Smooth muscle cell (in vitro differentiated cells): ENCODE measurements around the gene SLC6A7. TPM values are rescaled to one million over a fixed set of nuclear protein-coding genes. Genes with fewer than 3 reads are reported as not detected.
A peak's percentile ranks its signal among the peaks of the same experiment; 100 is the strongest.

Experiments
- DNase-seq: peaks from one replicate; lab custom pipeline; 2025; ENCODE audit not compliant: unreplicated experiment; lab: John Stamatoyannopoulos, UW
- H2AFZ ChIP-seq: fragments of 200-600 bp; sonication (generic); 2 replicates; pipeline ENCODE4 v1.6.0; 2016; ENCODE audit warnings: antibody characterized with exemption, low read depth, mild to moderate bottlenecking
- H3F3A ChIP-seq: fragments of 200-600 bp; sonication (generic); 2 replicates; pipeline ENCODE4 v1.6.0; 2017; ENCODE audit warnings: antibody characterized with exemption, low read depth
- H3K27ac ChIP-seq: fragments of 200-600 bp; sonication (generic); 2 replicates; pipeline ENCODE4 v1.5.1; 2016; ENCODE audit warnings: low read depth, mild to moderate bottlenecking
- H3K27me3 ChIP-seq: fragments of 200-600 bp; sonication (generic); 2 replicates; pipeline ENCODE4 v1.6.1; 2016; ENCODE audit warnings: low read depth, mild to moderate bottlenecking
- H3K36me3 ChIP-seq: fragments of 200-600 bp; sonication (generic); 2 replicates; pipeline ENCODE4 v1.5.1; 2016; ENCODE audit warnings: low read depth
- H3K4me1 ChIP-seq: fragments of 200-600 bp; sonication (generic); 2 replicates; pipeline ENCODE4 v1.5.1; 2016; ENCODE audit warnings: low read depth
- H3K4me2 ChIP-seq: fragments of 200-600 bp; sonication (generic); 2 replicates; pipeline ENCODE4 v1.6.0; 2016; ENCODE audit warnings: mild to moderate bottlenecking
- H3K4me3 ChIP-seq: fragments of 200-600 bp; sonication (generic); 2 replicates; pipeline ENCODE4 v1.5.1; 2016; ENCODE audit warnings: mild to moderate bottlenecking
- H3K79me2 ChIP-seq: fragments of 200-600 bp; sonication (generic); 2 replicates; pipeline ENCODE4 v1.6.0; 2016; ENCODE audit warnings: low read depth, mild to moderate bottlenecking
- H3K9ac ChIP-seq: fragments of 200-600 bp; sonication (generic); 2 replicates; pipeline ENCODE4 v1.6.0; 2016; ENCODE audit warnings: low read depth
- H3K9me3 ChIP-seq: fragments of 200-600 bp; sonication (generic); replicated peaks from 2 replicates; pipeline ENCODE4 v1.5.1; 2016; ENCODE audit warnings: low read depth
- H4K20me1 ChIP-seq: fragments of 200-600 bp; sonication (generic); 2 replicates; pipeline ENCODE4 v1.6.0; 2016; ENCODE audit warnings: low read depth
- WGBS: methylation state at CpG from one replicate; pipeline ENCODE4 v1.1.7; 2016; ENCODE audit warnings: low lambda C conversion rate; 5-methylcytosine and 5-hydroxymethylcytosine counted together
- polyA plus RNA-seq: library from polyadenylated mRNA; unstranded; fragments of >200 nt; fragmentation: Nextera tagmentation; extraction: Ambion mirVana; gene quantifications from 2 replicates; pipeline ENCODE4 v1.2.1, GENCODE V29; 2016
- total RNA-seq: library from RNA; depleted of rRNA; stranded (reverse); fragments of >200 nt; gene quantifications from 2 replicates; pipeline ENCODE4 v1.2.3, GENCODE V29; 2014
- TF ChIP-seq, protein P1 (sequence below): fragments of 200-600 bp; sonication (generic); IDR thresholded peaks from 2 replicates; pipeline ENCODE4 v1.5.1; 2017; ENCODE audit warnings: borderline replicate concordance, mild to moderate bottlenecking, antibody characterized with exemption; ENCODE audit not compliant: insufficient read depth, poor library complexity, severe bottlenecking

Gene SLC6A7
- not detected in 2 replicates for total RNA-seq
- polyA plus RNA-seq = 0.10 TPM in 1 of 2 replicates, not detected in the other

GRCh38 chr5:150189728-150190502 is at the start of gene SLC6A7:
SLC6A7 (plus strand) TSS chr5:150190062; CDS start chr5:150190328, 266 bp downstream.
- 6% methylated on average over 52 of the region's 58 CpGs for WGBS
- TF ChIP-seq, protein P1, sequence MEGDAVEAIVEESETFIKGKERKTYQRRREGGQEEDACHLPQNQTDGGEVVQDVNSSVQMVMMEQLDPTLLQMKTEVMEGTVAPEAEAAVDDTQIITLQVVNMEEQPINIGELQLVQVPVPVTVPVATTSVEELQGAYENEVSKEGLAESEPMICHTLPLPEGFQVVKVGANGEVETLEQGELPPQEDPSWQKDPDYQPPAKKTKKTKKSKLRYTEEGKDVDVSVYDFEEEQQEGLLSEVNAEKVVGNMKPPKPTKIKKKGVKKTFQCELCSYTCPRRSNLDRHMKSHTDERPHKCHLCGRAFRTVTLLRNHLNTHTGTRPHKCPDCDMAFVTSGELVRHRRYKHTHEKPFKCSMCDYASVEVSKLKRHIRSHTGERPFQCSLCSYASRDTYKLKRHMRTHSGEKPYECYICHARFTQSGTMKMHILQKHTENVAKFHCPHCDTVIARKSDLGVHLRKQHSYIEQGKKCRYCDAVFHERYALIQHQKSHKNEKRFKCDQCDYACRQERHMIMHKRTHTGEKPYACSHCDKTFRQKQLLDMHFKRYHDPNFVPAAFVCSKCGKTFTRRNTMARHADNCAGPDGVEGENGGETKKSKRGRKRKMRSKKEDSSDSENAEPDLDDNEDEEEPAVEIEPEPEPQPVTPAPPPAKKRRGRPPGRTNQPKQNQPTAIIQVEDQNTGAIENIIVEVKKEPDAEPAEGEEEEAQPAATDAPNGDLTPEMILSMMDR = no peak

GRCh38 chr5:150140830-150141229 is 49.0 kb upstream of the SLC6A7 start:
- peaks cover under 1% of the 10 kb centered on the region for H4K20me1 ChIP-seq
- peak overlapping the region; percentile 76 for H3K4me2 ChIP-seq
- H3K4me3 ChIP-seq = no peak overlapping the region
- no peak overlapping the region for H2AFZ ChIP-seq
- no peaks in the 10 kb centered on the region for H3K9me3 ChIP-seq
- peaks cover 38% of the 10 kb centered on the region for H3F3A ChIP-seq
- H3K36me3 ChIP-seq = no peaks in the 10 kb centered on the region
- TF ChIP-seq, protein P1 = no peak
- H3K4me1 ChIP-seq = peaks cover 89% of the 10 kb centered on the region
- peaks cover 43% of the 10 kb centered on the region for H3K79me2 ChIP-seq
- H3K9ac ChIP-seq = peak overlapping the region; percentile 96
- no peaks in the 10 kb centered on the region for H3K27me3 ChIP-seq
- no peak for DNase-seq
- H3K27ac ChIP-seq = peak overlapping the region; percentile 100
- WGBS = 37% methylated on average over 11 of the region's 11 CpGs

More at GRCh38 chr5:150189728-150190502, at the start of gene SLC6A7:
- H3K4me3 ChIP-seq = peak within 1 kb of the TSS; percentile 32
- H3K27me3 ChIP-seq = peaks cover 44% of the 10 kb centered on the region
- H3K4me2 ChIP-seq = peak within 1 kb of the TSS; percentile 80
- no peaks in the 10 kb centered on the region for H4K20me1 ChIP-seq
- no peaks in the 10 kb centered on the region for H3K9me3 ChIP-seq
- no peaks in the 10 kb centered on the region for H3F3A ChIP-seq
- H3K79me2 ChIP-seq = no peaks in the 10 kb centered on the region
- DNase-seq = no peak
- H3K9ac ChIP-seq = no peak within 1 kb of the TSS
- peaks cover 7% of the 10 kb centered on the region for H3K4me1 ChIP-seq
- no peaks in the 10 kb centered on the region for H3K36me3 ChIP-seq
- no peak within 1 kb of the TSS for H2AFZ ChIP-seq
- no peak within 1 kb of the TSS for H3K27ac ChIP-seq

- no peaks in the 10 kb centered on the region for H3K9me3 ChIP-seq
- peak overlapping the region; percentile 76 for H3K4me2 ChIP-seq
- H3K27me3 ChIP-seq = no peaks in the 10 kb centered on the region
- H2AFZ ChIP-seq = no peak overlapping the region
- peak overlapping the region; percentile 100 for H3K27ac ChIP-seq
- peaks cover 82% of the 10 kb centered on the region for H3K4me1 ChIP-seq
- no peak overlapping the region for H3K4me3 ChIP-seq
- TF ChIP-seq, protein P1 = no peak
- WGBS = 37% methylated on average over 9 of the region's 9 CpGs
- peak overlapping the region; percentile 77 for H3K9ac ChIP-seq
- H3K36me3 ChIP-seq = no peaks in the 10 kb centered on the region
- peaks cover 46% of the 10 kb centered on the region for H3K79me2 ChIP-seq
- peaks cover 45% of the 10 kb centered on the region for H3F3A ChIP-seq
- peaks cover 9% of the 10 kb centered on the region for H4K20me1 ChIP-seq
- no peak for DNase-seq
Measured at GRCh38 chr5:150141544-150142184, 48.2 kb upstream of the SLC6A7 start.
